Neural progenitor cell (in vitro differentiated cells): Measurements from ENCODE around the gene VAMP2. TPM values are rescaled to one million over a fixed set of nuclear protein-coding genes. Genes with fewer than 3 reads are reported as not detected.

Experiments used
- DNase-seq: peaks from one replicate; pipeline ENCODE4 v3.0.0-alpha.2; 2016; ENCODE audit warnings: low spot score
- H2AFZ ChIP-seq: fragments of 200-600 bp; sonication (generic); replicated peaks from 2 replicates; pipeline ENCODE4 v1.6.1; 2016; ENCODE audit warnings: antibody characterized with exemption
- H3F3A ChIP-seq: fragments of 200-600 bp; sonication (generic); 2 replicates; pipeline ENCODE4 v1.6.1; 2016; ENCODE audit warnings: antibody characterized with exemption, low read depth
- H3K27ac ChIP-seq: fragments of 200-600 bp; sonication (generic); 2 replicates; pipeline ENCODE4 v1.5.1; 2016; ENCODE audit warnings: mild to moderate bottlenecking
- H3K27me3 ChIP-seq: fragments of 200-600 bp; sonication (generic); 2 replicates; pipeline ENCODE4 v1.6.1; 2016; ENCODE audit warnings: mild to moderate bottlenecking, moderate library complexity
- H3K36me3 ChIP-seq: fragments of 200-600 bp; sonication (generic); 2 replicates; pipeline ENCODE4 v1.5.1; 2016
- H3K4me1 ChIP-seq: fragments of 200-600 bp; sonication (generic); 2 replicates; pipeline ENCODE4 v1.6.1; 2016; ENCODE audit warnings: mixed run types
- H3K4me2 ChIP-seq: fragments of 200-600 bp; sonication (generic); 2 replicates; pipeline ENCODE4 v1.6.1; 2016
- H3K4me3 ChIP-seq: fragments of 200-600 bp; sonication (generic); 2 replicates; pipeline ENCODE4 v1.5.1; 2016
- H3K79me2 ChIP-seq: fragments of 200-600 bp; sonication (generic); 2 replicates; pipeline ENCODE4 v1.6.1; 2016; ENCODE audit warnings: low read depth
- H3K9ac ChIP-seq: fragments of 200-600 bp; sonication (generic); 2 replicates; pipeline ENCODE4 v1.6.1; 2016
- H3K9me3 ChIP-seq: fragments of 200-600 bp; sonication (generic); 2 replicates; pipeline ENCODE4 v1.5.1; 2016; ENCODE audit warnings: low read depth
- H4K20me1 ChIP-seq: fragments of 200-600 bp; sonication (generic); 2 replicates; pipeline ENCODE4 v1.6.1; 2016; ENCODE audit warnings: low read depth
- H3K27ac Mint-ChIP-seq: 3 replicates; pipeline ENCODE4 v1.8.0; 2021; ENCODE audit warnings: mixed read lengths
- H3K27me3 Mint-ChIP-seq: 2 replicates; pipeline ENCODE4 v1.8.0; 2022; ENCODE audit warnings: low read depth, mild to moderate bottlenecking, inconsistent platforms, moderate library complexity, mixed read lengths; ENCODE audit not compliant: insufficient read depth
- H3K36me3 Mint-ChIP-seq: 3 replicates; pipeline ENCODE4 v1.8.0; 2021; ENCODE audit warnings: mixed read lengths
- H3K4me1 Mint-ChIP-seq: 3 replicates; pipeline ENCODE4 v1.8.0; 2021; ENCODE audit warnings: mixed read lengths
- H3K4me3 Mint-ChIP-seq: 3 replicates; pipeline ENCODE4 v1.8.0; 2021; ENCODE audit warnings: mild to moderate bottlenecking, moderate library complexity, mixed read lengths
- H3K9me3 Mint-ChIP-seq: 3 replicates; pipeline ENCODE4 v1.8.0; 2020; ENCODE audit warnings: mixed read lengths
- EZH2 ChIP-seq: fragments of 200-600 bp; sonication (generic); IDR thresholded peaks from 2 replicates; pipeline ENCODE4 v1.6.1; 2017; ENCODE audit warnings: antibody characterized with exemption, mild to moderate bottlenecking, moderate library complexity
- EZH2phosphoT487 ChIP-seq: fragments of 200-600 bp; sonication (generic); IDR thresholded peaks from 2 replicates; pipeline ENCODE4 v1.6.1; 2017; ENCODE audit warnings: antibody characterized with exemption
- total RNA-seq: library from RNA; depleted of rRNA; stranded (reverse); fragments of >200 nt; gene quantifications from 2 replicates; pipeline ENCODE4 v1.2.3, GENCODE V29; 2015; ENCODE audit warnings: low replicate concordance
- TF ChIP-seq, protein P1 (sequence below): fragments of 200-600 bp; sonication (generic); IDR thresholded peaks from 2 replicates; pipeline ENCODE4 v1.5.1; 2017; ENCODE audit warnings: antibody characterized with exemption, mild to moderate bottlenecking

VAMP2 gene
- total RNA-seq, 1 donor from 2014 or later, result 11.7 TPM

DNA sequence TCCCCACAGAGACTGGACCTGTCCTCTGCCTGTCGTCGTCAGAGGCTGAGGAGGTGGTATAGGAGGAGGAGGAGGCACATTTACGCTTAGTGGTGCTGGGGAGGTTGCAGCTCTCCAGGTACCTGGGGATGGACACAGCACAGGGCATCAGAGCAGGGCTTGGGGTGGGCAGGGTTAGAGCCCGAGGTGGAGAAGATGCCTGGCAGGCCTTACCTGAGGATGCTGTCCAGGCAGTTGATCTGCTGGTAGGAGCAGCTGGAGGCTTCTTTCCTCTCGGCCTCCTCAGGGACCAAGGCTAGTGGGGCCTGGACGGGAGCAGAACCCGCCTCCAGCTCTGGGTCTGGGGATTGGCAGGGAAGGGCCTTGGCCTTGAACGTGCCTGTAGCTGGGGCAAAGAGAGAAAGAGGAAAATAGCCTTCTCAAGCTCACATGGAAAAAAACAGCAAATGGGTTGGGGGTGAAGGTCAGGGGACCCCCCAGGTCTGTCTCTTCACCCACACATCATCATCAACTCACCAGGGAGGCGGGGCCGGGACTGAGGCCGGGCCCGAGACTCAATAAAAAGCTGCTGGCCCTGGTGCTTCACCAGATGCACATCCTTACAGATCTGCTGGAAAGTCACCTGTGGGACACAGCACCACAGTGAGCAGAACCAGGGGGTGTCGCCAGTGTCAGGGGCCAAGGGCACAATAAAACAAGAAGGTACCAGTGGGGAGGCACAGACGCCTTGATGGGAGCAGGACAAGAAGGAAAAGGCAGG lies 16.2 kb downstream of the VAMP2 start:
- Histone ChIP-seq H3K9me3 (no peaks in the 10 kb centered on the region), H3K27ac (no peak overlapping the region), H3K27me3 (no peaks in the 10 kb centered on the region), H3K79me2 (no peaks in the 10 kb centered on the region), H3K4me1 (no peaks in the 10 kb centered on the region), H3F3A (peaks cover 4% of the 10 kb centered on the region), H2AFZ (no peak overlapping the region), H3K4me3 (no peak overlapping the region), H3K9ac (no peak overlapping the region), H3K36me3 (no peaks in the 10 kb centered on the region), H3K4me2 (no peak overlapping the region), H4K20me1 (peaks cover 13% of the 10 kb centered on the region)
- Mint-ChIP-seq H3K27me3 (peaks cover 12% of the 10 kb centered on the region), H3K9me3 (no peaks in the 10 kb centered on the region), H3K4me3 (no peak overlapping the region), H3K27ac (no peak overlapping the region), H3K4me1 (peaks cover 3% of the 10 kb centered on the region), H3K36me3 (peaks cover 15% of the 10 kb centered on the region)
- no peak for DNase-seq
- TF ChIP-seq EZH2 (no peak), EZH2phosphoT487 (no peak)
- TF ChIP-seq, protein P1, sequence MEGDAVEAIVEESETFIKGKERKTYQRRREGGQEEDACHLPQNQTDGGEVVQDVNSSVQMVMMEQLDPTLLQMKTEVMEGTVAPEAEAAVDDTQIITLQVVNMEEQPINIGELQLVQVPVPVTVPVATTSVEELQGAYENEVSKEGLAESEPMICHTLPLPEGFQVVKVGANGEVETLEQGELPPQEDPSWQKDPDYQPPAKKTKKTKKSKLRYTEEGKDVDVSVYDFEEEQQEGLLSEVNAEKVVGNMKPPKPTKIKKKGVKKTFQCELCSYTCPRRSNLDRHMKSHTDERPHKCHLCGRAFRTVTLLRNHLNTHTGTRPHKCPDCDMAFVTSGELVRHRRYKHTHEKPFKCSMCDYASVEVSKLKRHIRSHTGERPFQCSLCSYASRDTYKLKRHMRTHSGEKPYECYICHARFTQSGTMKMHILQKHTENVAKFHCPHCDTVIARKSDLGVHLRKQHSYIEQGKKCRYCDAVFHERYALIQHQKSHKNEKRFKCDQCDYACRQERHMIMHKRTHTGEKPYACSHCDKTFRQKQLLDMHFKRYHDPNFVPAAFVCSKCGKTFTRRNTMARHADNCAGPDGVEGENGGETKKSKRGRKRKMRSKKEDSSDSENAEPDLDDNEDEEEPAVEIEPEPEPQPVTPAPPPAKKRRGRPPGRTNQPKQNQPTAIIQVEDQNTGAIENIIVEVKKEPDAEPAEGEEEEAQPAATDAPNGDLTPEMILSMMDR, result no peak

DNA sequence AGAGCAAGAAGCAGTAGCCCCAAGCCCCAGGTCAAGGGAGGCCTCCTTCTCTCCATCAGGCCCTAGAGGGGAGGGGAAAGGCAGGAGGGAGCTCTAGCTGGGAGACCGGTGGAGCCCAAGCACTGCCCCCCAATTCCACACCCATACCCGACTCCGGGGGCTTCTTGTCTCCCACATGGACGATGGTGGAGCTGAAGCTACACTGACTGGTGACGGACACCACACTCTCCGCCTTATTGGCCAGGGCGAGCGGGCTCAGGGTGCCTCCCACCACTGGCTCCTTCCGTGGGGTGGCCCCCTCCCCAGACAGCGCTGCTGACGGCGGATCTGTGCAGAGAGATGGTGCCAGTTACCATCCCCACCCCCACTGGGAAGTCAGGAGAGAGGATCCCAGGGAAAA lies 16.9 kb downstream of the VAMP2 start:
- H3K27ac ChIP-seq, result no peak overlapping the region
- H2AFZ ChIP-seq, result no peak overlapping the region
- no peak overlapping the region for H3K9ac ChIP-seq
- TF ChIP-seq, protein P1, result no peak
- TF ChIP-seq EZH2 (no peak), EZH2phosphoT487 (no peak)
- Mint-ChIP-seq H3K27ac (no peak overlapping the region), H3K36me3 (peaks cover 20% of the 10 kb centered on the region), H3K9me3 (no peaks in the 10 kb centered on the region), H3K4me1 (peaks cover 3% of the 10 kb centered on the region), H3K27me3 (peaks cover 11% of the 10 kb centered on the region), H3K4me3 (no peak overlapping the region)
- no peak for DNase-seq
- H3K79me2 ChIP-seq, result no peaks in the 10 kb centered on the region
- no peak overlapping the region for H3K4me2 ChIP-seq
- no peaks in the 10 kb centered on the region for H3K36me3 ChIP-seq
- no peaks in the 10 kb centered on the region for H3K27me3 ChIP-seq
- H3K4me3 ChIP-seq, result no peak overlapping the region
- peaks cover 10% of the 10 kb centered on the region for H4K20me1 ChIP-seq
- H3K4me1 ChIP-seq, result no peaks in the 10 kb centered on the region
- no peaks in the 10 kb centered on the region for H3K9me3 ChIP-seq
- peaks cover 3% of the 10 kb centered on the region for H3F3A ChIP-seq

DNA sequence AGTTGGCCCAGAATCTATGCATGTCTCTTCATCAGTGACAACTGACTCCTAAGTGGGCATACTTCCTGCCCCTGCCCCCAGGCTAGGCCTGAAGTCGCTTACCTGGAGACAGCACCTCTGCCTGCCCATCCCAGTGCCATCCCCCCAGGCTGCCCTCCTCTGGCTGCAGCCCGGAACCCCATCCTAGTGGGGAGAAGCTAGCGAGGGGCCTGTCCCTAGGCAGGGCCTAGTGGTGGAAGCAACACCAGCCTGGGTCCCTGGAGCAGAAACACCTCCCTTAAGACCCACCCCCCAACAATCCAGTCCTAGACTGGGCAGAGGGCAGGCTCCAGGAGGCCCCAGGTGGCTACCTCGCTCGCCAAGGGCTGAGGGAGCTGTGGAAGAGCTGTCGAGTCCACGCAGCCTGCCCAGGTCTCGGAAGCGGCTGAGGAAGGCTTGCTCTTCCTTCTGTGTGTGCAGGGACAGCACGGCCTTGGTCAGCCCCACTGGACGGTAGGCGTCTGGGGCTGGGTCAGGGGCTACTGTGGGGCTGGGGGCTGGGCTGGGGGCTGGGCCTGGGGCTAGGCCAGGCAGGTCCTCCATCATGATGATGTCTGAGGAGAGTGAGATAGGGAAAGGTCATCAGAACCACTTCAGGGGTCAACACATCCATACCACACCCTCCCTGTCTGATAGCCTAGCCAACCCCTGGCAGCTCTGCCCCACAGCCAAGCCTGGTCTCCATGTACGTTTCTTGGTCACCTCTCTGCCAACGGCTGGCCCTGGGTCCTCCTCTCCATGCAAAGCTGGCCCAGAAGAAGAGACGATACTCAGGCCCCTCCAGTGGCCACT lies 18.1 kb downstream of the VAMP2 start:
- no peak overlapping the region for H3K27ac Mint-ChIP-seq
- H3K36me3 Mint-ChIP-seq, result peaks cover 20% of the 10 kb centered on the region
- H3K4me1 Mint-ChIP-seq, result peaks cover 3% of the 10 kb centered on the region
- Histone ChIP-seq H4K20me1 (peaks cover 5% of the 10 kb centered on the region), H3K9ac (no peak overlapping the region), H3K27me3 (no peaks in the 10 kb centered on the region), H3K9me3 (no peaks in the 10 kb centered on the region), H2AFZ (no peak overlapping the region), H3K27ac (no peak overlapping the region), H3K36me3 (no peaks in the 10 kb centered on the region), H3K4me2 (no peak overlapping the region), H3K4me1 (no peaks in the 10 kb centered on the region), H3K79me2 (no peaks in the 10 kb centered on the region), H3K4me3 (no peak overlapping the region), H3F3A (peaks cover 2% of the 10 kb centered on the region)
- DNase-seq, result no peak
- no peak overlapping the region for H3K4me3 Mint-ChIP-seq
- TF ChIP-seq EZH2, result no peak
- no peak for TF ChIP-seq EZH2phosphoT487
- TF ChIP-seq, protein P1, result no peak
- H3K9me3 Mint-ChIP-seq, result no peaks in the 10 kb centered on the region
- peaks cover 7% of the 10 kb centered on the region for H3K27me3 Mint-ChIP-seq
